ENCODE data around the gene FKBP15. TPM values are rescaled to one million over a fixed set of nuclear protein-coding genes. Genes with fewer than 3 reads are reported as not detected.
"Not testable (repeated sequence)": the region's sequence is repeated elsewhere in the genome, so short reads cannot be mapped to it uniquely, and the experiment has no call there.

Gene FKBP15
- total RNA-seq, 1 experiment from 2014 or later: 18.5 TPM

GRCh38 chr9:113143432-113144227 is 77.4 kb downstream of the FKBP15 start:
- no peak overlapping the region for H2BK12ac ChIP-seq (ENCODE audit: insufficient read length, low read depth, low read length)
- WGBS (ENCODE audit: extremely low coverage, insufficient read length, low lambda C conversion rate): no CpG with 5 or more reads among the region's 5 CpGs
- H3K18ac ChIP-seq (ENCODE audit: insufficient read length, low read depth, low read length): no peak overlapping the region
- TF ChIP-seq CTCF (conservative IDR thresholded peaks at IDR 0.05): no peak
- H3K36me3 Mint-ChIP-seq (ENCODE audit: insufficient read depth in 1 of 3, low read depth in 3 of 3): no peaks in the 10 kb centered on the region; a peak in 1 of 7 replicates
- no peak overlapping the region for H3K4ac ChIP-seq (ENCODE audit: low read depth, low read length)
- no peak overlapping the region for H3K4me3 Mint-ChIP-seq
- no peak overlapping the region for H2BK15ac ChIP-seq (ENCODE audit: low read depth, low read length)
- no peak overlapping the region for H3K9ac ChIP-seq (ENCODE audit: extremely low read depth, insufficient read length, low read length)
- no peak overlapping the region for H2AK5ac ChIP-seq (ENCODE audit: insufficient read length, low read length)
- H2BK120ac ChIP-seq (ENCODE audit: low read depth, low read length, poor library complexity, severe bottlenecking): no peak overlapping the region
- no peak overlapping the region for H3K23ac ChIP-seq (ENCODE audit: insufficient read length, low read depth, low read length)
- no peak overlapping the region for H4K91ac ChIP-seq (ENCODE audit: insufficient read length, low read depth, low read length)
- H3K23me2 ChIP-seq (ENCODE audit: insufficient read length, low read depth, low read length, poor library complexity, severe bottlenecking): no peaks in the 10 kb centered on the region
- no peak overlapping the region for H4K8ac ChIP-seq (replicated peaks; ENCODE audit: insufficient read length, low read depth, low read length)
- H3K27ac ChIP-seq (ENCODE audit: insufficient read length, low read depth, low read length): no peak overlapping the region
- no peaks in the 10 kb centered on the region for H3K79me1 ChIP-seq (ENCODE audit: insufficient read depth, low read depth, low read length, poor library complexity, severe bottlenecking)
- peaks cover 7 to 12% of the 10 kb centered on the region in 2 experiments; a peak in 3 of 5 replicates for H3K9me3 Mint-ChIP-seq
- H4K20me1 ChIP-seq (ENCODE audit: control insufficient read depth, insufficient read depth, insufficient read length): no peaks in the 10 kb centered on the region
- H3K14ac ChIP-seq (ENCODE audit: insufficient read depth, low read length): no peak overlapping the region
- no peaks in the 10 kb centered on the region for H3K27me3 ChIP-seq (ENCODE audit: insufficient read depth, low read length)
- H2AFZ ChIP-seq (ENCODE audit: low read length): no peak overlapping the region
- no peaks in the 10 kb centered on the region for H3K4me1 ChIP-seq (ENCODE audit: insufficient read depth, low read length)
- H2BK5ac ChIP-seq (ENCODE audit: insufficient read length, low read length): no peak overlapping the region
- peaks cover 4 to 10% of the 10 kb centered on the region in 2 experiments; a peak in 3 of 4 replicates for H3K4me1 Mint-ChIP-seq
- no peak overlapping the region for H2BK20ac ChIP-seq (ENCODE audit: low read depth, low read length, poor library complexity, severe bottlenecking)
- H3K9me3 ChIP-seq (ENCODE audit: control insufficient read depth, low read depth, low read length): no peaks in the 10 kb centered on the region
- H3K4me2 ChIP-seq (ENCODE audit: insufficient read depth, insufficient read length, low read length): no peak overlapping the region
- H3K56ac ChIP-seq (ENCODE audit: insufficient read length, low read depth, low read length): no peak overlapping the region
- no peak overlapping the region for H3T11ph ChIP-seq (ENCODE audit: low read length)
- no peaks in the 10 kb centered on the region for H3K79me2 ChIP-seq (ENCODE audit: insufficient read depth, low read length)
- peaks cover 7% of the 10 kb centered on the region for H3K27me3 Mint-ChIP-seq (ENCODE audit: low read depth)
- no peak for DNase-seq
- H3K27ac Mint-ChIP-seq: no peak overlapping the region
- no peak overlapping the region for H4K5ac ChIP-seq (ENCODE audit: insufficient read length, low read depth, low read length)

- no CpG with 5 or more reads among the region's 9 CpGs for WGBS (ENCODE audit: extremely low coverage, insufficient read length, low lambda C conversion rate)
Measured at GRCh38 chr9:113140896-113141295, 80.2 kb downstream of the FKBP15 start.

More at GRCh38 chr9:113140896-113141295, 80.2 kb downstream of the FKBP15 start:
- not testable (repeated sequence) for H3K9ac ChIP-seq (ENCODE audit: extremely low read depth, insufficient read length, low read length); H3K4me1 Mint-ChIP-seq; H3T11ph ChIP-seq (ENCODE audit: low read length); H3K18ac ChIP-seq (ENCODE audit: insufficient read length, low read depth, low read length); H3K27ac Mint-ChIP-seq; H2AK5ac ChIP-seq (ENCODE audit: insufficient read length, low read length); H3K4me3 Mint-ChIP-seq; H3K23ac ChIP-seq (ENCODE audit: insufficient read length, low read depth, low read length); H3K79me1 ChIP-seq (ENCODE audit: insufficient read depth, low read depth, low read length, poor library complexity, severe bottlenecking); H4K91ac ChIP-seq (ENCODE audit: insufficient read length, low read depth, low read length); H3K4me1 ChIP-seq (ENCODE audit: insufficient read depth, low read length); H4K5ac ChIP-seq (ENCODE audit: insufficient read length, low read depth, low read length); H2BK5ac ChIP-seq (ENCODE audit: insufficient read length, low read length); H3K9me3 ChIP-seq (ENCODE audit: control insufficient read depth, low read depth, low read length); H2BK120ac ChIP-seq (ENCODE audit: low read depth, low read length, poor library complexity, severe bottlenecking); H3K36me3 Mint-ChIP-seq (ENCODE audit: insufficient read depth in 1 of 3, low read depth in 3 of 3); H2BK15ac ChIP-seq (ENCODE audit: low read depth, low read length); H3K14ac ChIP-seq (ENCODE audit: insufficient read depth, low read length); H3K56ac ChIP-seq (ENCODE audit: insufficient read length, low read depth, low read length); H2BK20ac ChIP-seq (ENCODE audit: low read depth, low read length, poor library complexity, severe bottlenecking); H3K4me2 ChIP-seq (ENCODE audit: insufficient read depth, insufficient read length, low read length); H3K27ac ChIP-seq (ENCODE audit: insufficient read length, low read depth, low read length); H4K8ac ChIP-seq (replicated peaks; ENCODE audit: insufficient read length, low read depth, low read length); H3K79me2 ChIP-seq (ENCODE audit: insufficient read depth, low read length); H2BK12ac ChIP-seq (ENCODE audit: insufficient read length, low read depth, low read length); H2AFZ ChIP-seq (ENCODE audit: low read length); H3K23me2 ChIP-seq (ENCODE audit: insufficient read length, low read depth, low read length, poor library complexity, severe bottlenecking); H3K4ac ChIP-seq (ENCODE audit: low read depth, low read length); DNase-seq; H4K20me1 ChIP-seq (ENCODE audit: control insufficient read depth, insufficient read depth, insufficient read length); H3K27me3 ChIP-seq (ENCODE audit: insufficient read depth, low read length); H3K27me3 Mint-ChIP-seq (ENCODE audit: low read depth)
- H3K9me3 Mint-ChIP-seq: peaks cover 7 to 12% of the 10 kb centered on the region in 2 experiments; a peak in 3 of 5 replicates
